Thymus (tissue), 14 donors: ENCODE results near the gene THAP6. TPM values are rescaled to one million over a fixed set of nuclear protein-coding genes. Genes with fewer than 3 reads are reported as not detected.
A peak's percentile ranks its signal among the peaks of the same experiment; 100 is the strongest.

Experiments
- DNase-seq, 9 donors: peaks; one replicate each; pipeline ENCODE4 v3.0.0-alpha.2; 2013; ENCODE audit warnings: low spot score in 9 of 9, low read depth in 6 of 9, missing footprints in 1 of 9
- H3K27ac ChIP-seq, 2 donors: one replicate each; pipeline ENCODE4 v1.5.1; 2013; ENCODE audit warnings: control low read depth in 1 of 2, low read depth in 1 of 2, low read length in 1 of 2, mild to moderate bottlenecking in 1 of 2, moderate library complexity in 1 of 2
- H3K27me3 ChIP-seq, 2 donors: one replicate each; pipeline ENCODE4 v1.5.1; 2013; ENCODE audit warnings: low read length in 1 of 2; ENCODE audit not compliant: control insufficient read depth in 2 of 2, insufficient read depth in 1 of 2
- H3K36me3 ChIP-seq, 2 donors: one replicate each; pipeline ENCODE4 v1.5.1; 2013; ENCODE audit warnings: low read length in 1 of 2, mild to moderate bottlenecking in 1 of 2, moderate library complexity in 1 of 2; ENCODE audit not compliant: control insufficient read depth in 2 of 2, insufficient read depth in 2 of 2
- H3K4me1 ChIP-seq, 2 donors: one replicate each; pipeline ENCODE4 v1.5.1; 2013; ENCODE audit warnings: low read length in 2 of 2; ENCODE audit not compliant: control insufficient read depth in 2 of 2, insufficient read depth in 2 of 2
- H3K4me3 ChIP-seq, 2 donors: one replicate each; pipeline ENCODE4 v1.5.1; 2013; ENCODE audit warnings: low read length in 2 of 2, control low read depth in 1 of 2, mild to moderate bottlenecking in 1 of 2
- H3K9me3 ChIP-seq, 2 donors: one replicate each; pipeline ENCODE4 v1.5.1; 2013; ENCODE audit warnings: low read length in 1 of 2, mild to moderate bottlenecking in 1 of 2; ENCODE audit not compliant: control insufficient read depth in 2 of 2, insufficient read depth in 1 of 2
- WGBS: extraction: QIAGEN DNeasy Blood & Tissue Kit; methylation state at CpG from one replicate; pipeline ENCODE4 v1.1.7; 2013; 5-methylcytosine and 5-hydroxymethylcytosine counted together
- long read RNA-seq, 10 donors: transcript quantifications; one replicate each; lab custom pipeline, GENCODE V29; 2026
- polyA plus RNA-seq: library from polyadenylated mRNA; stranded (reverse); fragments of 200-250 nt; gene quantifications from one replicate; pipeline ENCODE4 v1.2.3, GENCODE V29; 2013
- total RNA-seq: library from RNA; stranded (reverse); fragments of 120-200 nt; gene quantifications from one replicate; pipeline ENCODE4 v1.2.4, GENCODE V29; 2013
- donor health status: healthy.

THAP6 gene, protein sequence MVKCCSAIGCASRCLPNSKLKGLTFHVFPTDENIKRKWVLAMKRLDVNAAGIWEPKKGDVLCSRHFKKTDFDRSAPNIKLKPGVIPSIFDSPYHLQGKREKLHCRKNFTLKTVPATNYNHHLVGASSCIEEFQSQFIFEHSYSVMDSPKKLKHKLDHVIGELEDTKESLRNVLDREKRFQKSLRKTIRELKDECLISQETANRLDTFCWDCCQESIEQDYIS
- total RNA-seq (10.7 TPM), polyA plus RNA-seq (7.8 TPM)
- long read RNA-seq, donor 1, result 0 reads
- long read RNA-seq, donor 2, result 0 reads
- long read RNA-seq, donor 3, partial matches to known transcripts, result 0 of 9 reads
- long read RNA-seq, donor 3, other reads (novel, unspliced or antisense), result 0 of 9 reads
- long read RNA-seq, donor 4, partial matches to known transcripts, result 0 of 3 reads
- long read RNA-seq, donor 4, other reads (novel, unspliced or antisense), result 0 of 3 reads
- long read RNA-seq, donor 5, partial matches to known transcripts, result 0 of 5 reads
- long read RNA-seq, donor 5, other reads (novel, unspliced or antisense), result 0 of 5 reads
- long read RNA-seq, donor 6, partial matches to known transcripts, result 0 of 1 reads
- long read RNA-seq, donor 6, other reads (novel, unspliced or antisense), result 0 of 1 reads
- long read RNA-seq, donor 7, partial matches to known transcripts, result 26 of 30 reads
- long read RNA-seq, donor 7, other reads (novel, unspliced or antisense), result 0 of 30 reads
- long read RNA-seq, donor 8, partial matches to known transcripts, result 0 of 1 reads
- long read RNA-seq, donor 8, other reads (novel, unspliced or antisense), result 0 of 1 reads
- long read RNA-seq, donor 9, partial matches to known transcripts, result 0 of 3 reads
- long read RNA-seq, donor 9, other reads (novel, unspliced or antisense), result 0 of 3 reads
- long read RNA-seq, donor 10, partial matches to known transcripts, result 0 of 4 reads
- long read RNA-seq, donor 10, other reads (novel, unspliced or antisense), result 0 of 4 reads

DNA sequence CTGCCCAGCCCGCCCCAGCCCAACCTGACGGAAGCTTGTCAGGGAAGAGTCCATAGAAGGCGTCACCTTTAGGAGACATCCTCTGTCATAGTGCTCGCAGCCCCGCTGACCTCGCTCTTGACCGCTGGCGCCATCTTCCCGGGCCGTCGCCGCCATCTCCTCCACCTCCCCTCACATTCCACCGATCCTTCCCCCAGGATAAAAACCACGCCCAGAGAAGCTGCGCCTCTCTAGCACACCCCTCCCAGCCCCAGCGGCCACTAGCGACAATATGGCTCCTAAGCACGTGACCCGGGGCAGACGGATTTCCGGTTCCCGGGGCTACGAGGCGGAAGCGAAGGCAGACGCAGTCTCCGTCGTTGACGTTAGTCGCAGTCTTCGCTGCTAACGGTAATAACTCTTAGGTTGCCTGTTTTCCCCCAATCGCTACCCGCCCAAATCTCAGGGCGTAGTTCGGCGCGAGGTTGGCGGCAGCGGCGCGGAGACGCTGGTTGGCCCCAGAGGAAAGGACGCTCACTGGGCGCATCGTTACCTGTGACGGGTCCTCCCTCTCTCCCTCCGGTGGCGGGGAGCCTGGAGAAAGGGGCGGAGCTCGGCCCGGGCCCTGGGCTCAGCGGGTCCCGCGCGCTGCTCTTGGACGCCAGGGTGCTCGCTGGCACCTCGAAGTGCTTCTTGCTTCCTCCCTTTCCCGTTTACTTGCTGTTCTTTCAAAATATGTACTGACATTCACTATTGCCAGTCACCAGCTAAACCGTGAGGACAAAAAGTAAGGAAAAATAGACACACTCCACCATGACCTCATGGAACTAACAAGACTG, at the start of gene THAP6, which contains the start of gene RCHY1:
THAP6 (plus strand) TSS at position 343 of the 818 bp plus-strand sequence. CDS start 980 bp downstream, outside the sequence.
RCHY1 (minus strand) TSS at position 273 of the 818 bp plus-strand sequence; CDS start at position 156, 117 bp downstream.
- under 1% methylated on average over 61 of the region's 61 CpGs for WGBS
- Histone ChIP-seq H3K27ac (peak within 1 kb of the TSS; percentile 97 to 98), H3K4me3 (peak within 1 kb of the TSS; percentile 60 to 82), H3K36me3 (peaks cover 0 to 15% of the 10 kb centered on the region in 2 donors), H3K27me3 (no peaks in the 10 kb centered on the region), H3K9me3 (no peaks in the 10 kb centered on the region), H3K4me1 (peaks cover 17 to 20% of the 10 kb centered on the region in 2 donors)
- peak; percentile 88 to 96 (median 91) for DNase-seq

DNA sequence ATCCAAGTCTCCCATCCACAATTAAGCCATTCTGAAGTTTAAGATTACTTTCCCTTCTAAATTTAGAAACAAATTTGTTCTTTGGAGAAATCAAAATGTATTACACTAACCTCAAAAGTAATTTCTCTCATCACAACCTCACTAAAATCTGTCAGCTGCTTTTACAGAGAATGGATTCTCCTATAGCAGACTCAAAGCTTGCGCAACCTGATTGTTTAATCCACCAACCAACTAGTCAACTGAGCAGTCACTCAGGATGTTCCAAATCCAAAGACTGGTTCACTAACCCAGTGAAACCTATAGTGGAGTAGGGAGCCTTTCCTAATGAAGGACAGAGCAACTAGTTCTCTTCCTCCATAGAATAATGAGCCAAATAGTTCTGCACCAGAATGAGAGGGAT, 44.4 kb upstream of the THAP6 start:
- no peak for DNase-seq
- WGBS, result 99% methylated on average over 1 of the region's 1 CpG
- H3K27me3 ChIP-seq, result no peaks in the 10 kb centered on the region
- H3K4me3 ChIP-seq, result no peak overlapping the region
- no peaks in the 10 kb centered on the region for H3K36me3 ChIP-seq
- H3K9me3 ChIP-seq, result no peaks in the 10 kb centered on the region
- H3K4me1 ChIP-seq, result no peaks in the 10 kb centered on the region
- no peak overlapping the region for H3K27ac ChIP-seq

- no peak overlapping the region for H3K27ac ChIP-seq
- H3K9me3 ChIP-seq, result no peaks in the 10 kb centered on the region
- H3K4me3 ChIP-seq, result no peak overlapping the region
- WGBS, result 98% methylated on average over 1 of the region's 1 CpG
- H3K27me3 ChIP-seq, result no peaks in the 10 kb centered on the region
- DNase-seq, result no peak
- no peaks in the 10 kb centered on the region for H3K4me1 ChIP-seq
- H3K36me3 ChIP-seq, result no peaks in the 10 kb centered on the region
Observed at GRCh38 chr4:75470738-75471137, 43.5 kb upstream of the THAP6 start.

DNA sequence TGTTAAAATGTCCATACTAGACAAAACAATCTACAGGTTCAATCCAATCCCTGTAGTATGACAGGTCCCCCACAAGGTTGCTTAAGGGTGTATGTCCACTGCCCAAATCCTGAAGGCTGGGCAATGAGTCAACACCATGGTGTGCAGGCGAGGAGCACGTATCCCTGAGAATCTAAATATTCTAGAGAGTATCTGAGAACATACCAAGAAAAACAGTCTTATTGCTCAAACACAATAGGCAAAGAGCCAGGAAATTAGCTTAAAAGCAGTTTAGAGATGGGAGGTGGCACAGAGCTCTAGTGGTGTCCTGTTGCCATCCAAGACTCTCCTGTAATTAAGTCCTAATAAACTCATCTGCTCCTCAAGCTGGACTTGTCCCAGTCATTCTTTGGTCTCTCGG, 37.1 kb upstream of the THAP6 start:
- 98% methylated on average over 3 of the region's 3 CpGs for WGBS
- Histone ChIP-seq H3K27me3 (no peaks in the 10 kb centered on the region), H3K4me3 (no peak overlapping the region), H3K36me3 (peaks cover 3 to 22% of the 10 kb centered on the region in 2 donors), H3K9me3 (peaks cover 0 to 4% of the 10 kb centered on the region in 2 donors), H3K4me1 (no peaks in the 10 kb centered on the region), H3K27ac (no peak overlapping the region)
- no peak for DNase-seq

- Histone ChIP-seq H3K27ac (no peak overlapping the region), H3K36me3 (peaks cover 9 to 45% of the 10 kb centered on the region in 2 donors), H3K27me3 (no peaks in the 10 kb centered on the region), H3K4me1 (no peaks in the 10 kb centered on the region), H3K4me3 (no peak overlapping the region), H3K9me3 (no peaks in the 10 kb centered on the region)
- over 99% methylated on average over 4 of the region's 4 CpGs for WGBS
- no peak for DNase-seq
Observed at GRCh38 chr4:75484190-75484589, 30.1 kb upstream of the THAP6 start.

DNA sequence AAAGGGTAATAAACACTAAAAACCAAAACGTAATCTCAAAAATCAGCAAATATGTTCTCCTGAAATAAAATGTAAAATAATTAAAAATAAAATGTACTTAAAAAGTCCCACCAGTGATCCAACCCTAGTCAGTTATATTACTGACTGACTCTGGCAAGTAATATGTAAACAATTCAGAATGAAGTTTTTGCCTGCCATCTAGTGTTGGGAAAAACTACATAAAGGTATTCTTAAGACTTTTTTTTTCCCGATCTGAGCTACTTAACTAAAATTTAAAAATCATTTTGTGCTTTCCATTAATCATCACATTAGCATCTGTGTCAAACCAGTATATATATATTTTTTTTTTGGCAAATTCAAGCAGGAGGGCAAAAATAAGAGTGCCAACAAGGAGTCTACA, 24.1 kb upstream of the THAP6 start:
- no peak for DNase-seq
- Histone ChIP-seq H3K4me1 (no peaks in the 10 kb centered on the region), H3K27ac (no peak overlapping the region), H3K4me3 (no peak overlapping the region), H3K27me3 (no peaks in the 10 kb centered on the region), H3K9me3 (no peaks in the 10 kb centered on the region), H3K36me3 (peaks cover 9 to 47% of the 10 kb centered on the region in 2 donors)
- WGBS, result 93% methylated on average over 2 of the region's 2 CpGs

GRCh38 chr4:75494563-75494962, 19.7 kb upstream of the THAP6 start:
- Histone ChIP-seq H3K4me3 (no peak overlapping the region), H3K27me3 (no peaks in the 10 kb centered on the region), H3K4me1 (no peaks in the 10 kb centered on the region), H3K27ac (no peak overlapping the region), H3K36me3 (peaks cover 4 to 46% of the 10 kb centered on the region in 2 donors), H3K9me3 (no peaks in the 10 kb centered on the region)
- 92% methylated on average over 1 of the region's 1 CpG for WGBS
- no peak for DNase-seq

DNA sequence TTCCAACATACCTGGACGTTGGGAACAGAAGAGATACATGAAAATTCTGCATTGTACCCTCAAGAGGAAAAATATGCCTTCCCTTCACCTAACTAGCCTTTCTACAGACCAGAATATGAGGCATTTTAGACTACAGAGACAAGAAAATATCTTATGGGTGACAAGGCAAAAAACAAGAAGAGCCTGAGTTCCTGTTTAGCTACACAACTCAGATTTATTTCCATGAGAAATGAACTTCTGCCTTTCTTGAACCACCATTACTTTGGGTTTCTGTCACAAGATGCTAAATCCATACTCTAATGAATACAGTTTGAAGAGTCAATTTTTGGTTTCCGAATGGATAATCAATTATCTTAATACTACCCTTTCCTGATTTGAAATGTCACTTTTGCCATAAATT, 18.8 kb upstream of the THAP6 start:
- 94% methylated on average over 2 of the region's 2 CpGs for WGBS
- DNase-seq, result no peak
- Histone ChIP-seq H3K4me1 (no peaks in the 10 kb centered on the region), H3K27me3 (no peaks in the 10 kb centered on the region), H3K36me3 (peaks cover 0 to 46% of the 10 kb centered on the region in 2 donors), H3K4me3 (no peak overlapping the region), H3K9me3 (no peaks in the 10 kb centered on the region), H3K27ac (no peak overlapping the region)
